HTR-8/SVneo (cell line): ENCODE results near the gene SNX14.
"Not testable (repeated sequence)": the region's sequence is repeated elsewhere in the genome, so short reads cannot be mapped to it uniquely, and the experiment has no call there.

Experiments
- DNase-seq: peaks from one replicate; pipeline ENCODE4 v3.0.0; 2011; ENCODE audit warnings: low spot score, mixed read lengths; ENCODE audit not compliant: insufficient read length
- FAIRE-seq: peaks from 2 replicates; lab custom pipeline; 2011; peaks lifted over from hg19 to GRCh38; lab: Jason Lieb, UNC

Gene SNX14

GRCh38 chr6:85594197-85594930 is 706 bp upstream of the SNX14 start:
- DNase-seq (no peak), FAIRE-seq (no peak)

GRCh38 chr6:85592033-85592432 is 1.6 kb downstream of the SNX14 start:
- DNase-seq (no peak), FAIRE-seq (no peak)

- no peak for FAIRE-seq
- DNase-seq: no peak
These were observed 2.5 kb downstream of the SNX14 start for GRCh38 chr6:85591207-85591606.

DNA sequence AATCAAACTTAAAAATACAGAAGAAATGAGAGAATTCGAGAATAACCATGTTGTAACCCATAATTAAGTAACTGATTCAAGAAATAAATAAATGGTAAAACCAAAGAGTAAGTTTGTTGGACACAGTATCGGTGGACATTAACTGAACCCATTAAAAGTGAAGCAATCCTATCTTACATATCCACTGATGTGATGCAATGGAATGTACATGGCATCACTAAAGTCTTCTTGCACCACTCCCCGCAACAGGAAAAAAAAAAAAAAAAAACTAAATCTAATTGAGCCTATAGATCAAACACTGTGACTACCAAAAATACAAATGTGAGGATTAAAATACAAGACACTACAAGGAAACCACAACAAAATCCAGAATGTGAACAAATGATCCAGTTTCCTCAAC is 7.9 kb downstream of the SNX14 start:
- DNase-seq (no peak), FAIRE-seq (no peak)

GRCh38 chr6:85582832-85583231 is 10.8 kb downstream of the SNX14 start:
- not testable (repeated sequence) for FAIRE-seq, DNase-seq

GRCh38 chr6:85581572-85581971 is 12.1 kb downstream of the SNX14 start:
- no peak for FAIRE-seq

DNA sequence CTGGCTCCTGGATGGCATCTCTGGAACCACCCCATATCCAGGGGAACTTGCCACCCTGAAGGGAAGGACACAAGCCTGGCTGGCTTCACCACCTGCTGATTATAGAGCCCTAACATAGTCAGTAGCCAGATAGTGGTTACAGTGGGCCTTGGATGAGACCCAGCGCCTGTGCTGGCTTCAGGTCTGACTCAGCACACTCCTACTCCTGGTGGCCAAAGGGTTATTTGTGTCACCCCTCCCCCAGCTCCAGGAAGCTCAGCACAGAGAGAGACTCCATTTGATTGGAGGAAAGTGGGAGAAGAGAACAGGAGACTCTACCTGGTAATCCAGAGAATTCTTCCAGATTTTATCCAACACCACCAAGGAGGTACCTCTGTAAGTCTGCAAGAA is 12.8 kb downstream of the SNX14 start:
- FAIRE-seq (no peak), DNase-seq (no peak)

More at GRCh38 chr6:85581572-85581971, 12.1 kb downstream of the SNX14 start:
- DNase-seq: no peak

GRCh38 chr6:85580118-85580877 is 13.4 kb downstream of the SNX14 start:
- no peak for FAIRE-seq

DNA sequence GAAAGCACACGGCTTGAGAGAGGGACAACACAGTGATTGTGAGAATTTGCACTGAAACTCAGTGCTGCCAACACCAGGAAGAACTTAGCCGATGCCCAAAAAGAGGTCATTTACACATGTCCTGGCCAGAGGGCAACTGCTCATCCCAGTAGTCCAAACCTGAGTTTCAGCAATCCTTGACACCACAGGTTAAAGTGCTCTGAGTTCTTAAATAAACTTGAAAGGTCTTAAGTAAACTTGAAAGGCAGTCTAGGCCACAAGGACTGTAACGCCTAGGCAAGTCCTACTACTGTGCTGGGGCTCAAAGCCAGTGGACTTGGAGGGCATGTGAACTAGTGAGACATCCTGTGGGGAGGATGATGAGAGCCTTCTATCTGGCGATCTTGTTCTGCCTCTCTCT is 14.1 kb downstream of the SNX14 start:
- DNase-seq (no peak), FAIRE-seq (no peak)

More at GRCh38 chr6:85580118-85580877, 13.4 kb downstream of the SNX14 start:
- no peak for DNase-seq

GRCh38 chr6:85576476-85576875 is 17.2 kb downstream of the SNX14 start:
- no peak for FAIRE-seq
- DNase-seq: no peak

DNA sequence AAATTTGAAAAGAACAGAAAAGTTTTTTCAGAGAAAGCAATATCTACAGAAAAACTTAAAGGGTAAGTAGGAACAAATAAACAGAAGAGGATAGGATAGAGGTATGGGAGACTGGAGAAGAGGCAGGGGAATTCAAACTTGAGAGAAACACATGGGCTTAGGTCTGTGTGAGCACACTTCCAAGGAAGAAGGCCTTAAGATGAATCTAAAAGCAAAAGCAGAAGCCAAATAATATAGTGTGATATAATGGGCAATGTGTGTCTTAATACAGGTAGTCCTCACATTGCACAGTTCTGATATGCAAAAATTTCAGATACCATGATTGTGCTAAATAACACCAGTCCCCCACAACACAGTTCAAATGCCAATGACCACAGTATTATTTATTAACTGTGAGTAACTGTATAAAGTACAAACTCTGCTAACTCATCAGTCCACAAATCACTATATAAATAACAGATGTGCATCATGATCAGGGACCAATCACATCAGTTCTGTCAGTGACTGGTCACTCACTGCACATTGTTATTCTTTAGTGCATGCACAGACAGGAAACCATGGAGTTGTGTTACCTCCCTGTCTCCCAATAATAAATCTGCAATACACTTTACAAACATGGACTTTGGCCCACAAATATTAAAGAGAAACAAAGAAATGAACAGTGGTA is 18.6 kb downstream of the SNX14 start:
- FAIRE-seq (peak; percentile 58), DNase-seq (no peak)

- no peak for FAIRE-seq
- peak; percentile 11 for DNase-seq
These were observed 24.3 kb downstream of the SNX14 start for GRCh38 chr6:85569323-85569722.

DNA sequence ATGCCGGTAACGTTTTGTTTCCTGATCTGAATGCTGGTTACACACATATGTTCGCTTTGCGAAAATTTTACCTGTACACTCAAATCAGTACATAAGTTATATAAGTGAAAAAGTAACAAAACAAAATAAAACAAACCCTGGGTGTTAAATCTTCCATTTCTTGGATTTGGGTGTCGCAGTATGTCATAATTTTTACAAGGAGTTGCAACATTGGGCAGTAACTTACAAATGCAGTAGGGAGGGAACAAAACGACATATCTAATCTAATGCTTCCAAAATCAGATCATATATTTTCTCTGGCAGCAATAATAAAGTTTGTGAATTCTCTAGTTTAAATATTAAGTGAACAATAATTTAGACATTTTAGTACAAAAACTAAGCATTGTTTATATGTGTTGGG is 25.2 kb downstream of the SNX14 start:
- FAIRE-seq (no peak), DNase-seq (no peak)

GRCh38 chr6:85565736-85566135 is 27.9 kb downstream of the SNX14 start:
- FAIRE-seq (no peak), DNase-seq (no peak)

DNA sequence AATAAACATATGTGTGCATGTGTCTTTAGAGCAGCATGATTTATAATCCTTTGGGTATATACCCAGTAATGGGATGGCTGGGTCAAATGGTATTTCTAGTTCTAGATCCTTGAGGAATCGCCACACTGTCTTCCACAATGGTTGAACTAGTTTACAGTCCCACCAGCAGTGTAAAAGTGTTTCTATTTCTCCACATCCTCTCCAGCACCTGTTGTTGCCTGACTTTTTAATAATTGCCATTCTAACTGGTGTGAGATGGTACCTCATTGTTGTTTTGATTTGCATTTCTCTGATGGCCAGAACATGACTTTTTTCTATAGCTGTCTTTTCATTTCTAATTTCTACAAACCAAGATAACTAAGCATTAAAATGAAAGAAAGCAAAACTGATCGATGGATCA is 29.4 kb downstream of the SNX14 start:
- DNase-seq, FAIRE-seq: not testable (repeated sequence)

DNA sequence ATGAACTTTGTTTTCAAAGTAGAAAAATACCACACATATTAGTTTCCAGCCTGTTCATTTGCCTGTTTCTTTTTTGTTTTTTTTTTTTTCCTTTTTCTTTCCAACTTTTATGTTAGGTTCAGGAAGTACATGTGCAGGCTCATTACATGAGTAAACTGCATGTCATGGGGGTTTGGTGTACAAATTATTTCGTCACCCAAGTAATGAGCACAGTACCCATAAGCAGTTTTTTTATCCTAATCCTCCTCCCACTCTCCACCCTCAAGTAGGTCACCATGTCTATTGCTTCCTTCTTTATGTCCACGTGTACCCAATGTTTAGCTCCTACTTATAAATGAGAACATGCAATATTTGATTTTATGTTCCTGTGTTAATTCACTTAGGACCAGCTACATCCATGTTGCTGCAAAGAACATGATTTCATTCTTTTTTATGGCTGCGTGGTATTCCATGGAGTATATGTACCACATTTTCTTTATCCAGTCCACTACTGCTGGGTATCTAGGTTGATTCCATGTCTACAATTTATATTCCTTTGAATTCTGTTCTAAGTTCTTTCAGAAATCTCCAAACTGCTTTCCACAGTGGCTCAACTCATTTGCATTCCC is 31.8 kb downstream of the SNX14 start:
- DNase-seq (no peak), FAIRE-seq (no peak)

GRCh38 chr6:85556992-85557668 is 36.5 kb downstream of the SNX14 start:
- FAIRE-seq (no peak), DNase-seq (no peak)

GRCh38 chr6:85552652-85553051 is 41.0 kb downstream of the SNX14 start:
- DNase-seq (no peak), FAIRE-seq (no peak)

GRCh38 chr6:85551264-85551663 is 42.4 kb downstream of the SNX14 start:
- DNase-seq (no peak), FAIRE-seq (no peak)

DNA sequence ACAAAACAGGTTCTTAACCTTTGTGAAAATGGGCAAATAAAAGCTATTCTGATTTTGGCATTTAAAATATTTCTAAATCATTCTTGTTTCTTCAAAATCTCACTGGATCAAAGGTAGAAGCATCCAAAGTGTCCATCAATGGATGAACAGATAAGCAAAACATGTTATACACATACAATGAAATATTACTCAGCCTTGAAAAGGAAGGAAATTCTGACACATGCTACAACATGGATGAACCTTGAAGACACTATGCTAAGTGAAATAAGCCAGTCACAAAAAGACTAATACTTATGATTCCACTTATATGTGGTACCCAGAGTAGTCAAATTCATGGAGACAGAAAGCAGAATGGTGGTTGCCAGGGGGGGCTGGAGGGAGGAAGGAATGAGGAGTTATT is 45.9 kb downstream of the SNX14 start:
- DNase-seq (no peak), FAIRE-seq (no peak)
